NCI-H526 (cell line): Measurements from ENCODE around the gene MAGEA9B.
"Not testable (repeated sequence)": the region's sequence is repeated elsewhere in the genome, so short reads cannot be mapped to it uniquely, and the experiment has no call there.

Source experiments
- DNase-seq, 2 experiments: peaks; one replicate each; lab custom pipeline; 2025; lab: John Stamatoyannopoulos, UW

The MAGEA9B gene, protein sequence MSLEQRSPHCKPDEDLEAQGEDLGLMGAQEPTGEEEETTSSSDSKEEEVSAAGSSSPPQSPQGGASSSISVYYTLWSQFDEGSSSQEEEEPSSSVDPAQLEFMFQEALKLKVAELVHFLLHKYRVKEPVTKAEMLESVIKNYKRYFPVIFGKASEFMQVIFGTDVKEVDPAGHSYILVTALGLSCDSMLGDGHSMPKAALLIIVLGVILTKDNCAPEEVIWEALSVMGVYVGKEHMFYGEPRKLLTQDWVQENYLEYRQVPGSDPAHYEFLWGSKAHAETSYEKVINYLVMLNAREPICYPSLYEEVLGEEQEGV

DNA sequence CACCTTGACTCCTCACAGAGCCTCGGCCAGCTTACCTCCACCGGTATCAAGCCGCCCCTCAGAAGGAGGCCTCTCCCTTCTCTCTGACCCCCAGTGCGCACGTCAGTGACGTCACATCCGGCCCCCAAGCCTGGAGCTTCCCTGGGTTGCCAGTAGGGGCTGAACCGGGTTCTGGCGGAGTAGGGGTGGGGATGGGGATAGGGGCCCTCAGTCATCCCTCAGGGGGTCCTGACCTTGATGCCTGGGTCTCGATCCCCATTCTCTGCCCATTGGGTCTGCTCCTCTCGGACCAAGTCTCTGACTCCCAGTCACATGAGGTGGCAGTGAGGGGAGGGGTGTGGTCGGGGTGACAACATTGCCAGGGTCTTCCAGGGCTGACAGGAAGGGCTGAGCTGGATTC is at the start of gene MAGEA9B:
TSS of gene MAGEA9B (minus strand) at position 101 of the 400 bp plus-strand sequence. CDS start 4,280 bp downstream, outside the sequence.
- DNase-seq = not testable (repeated sequence)

DNA sequence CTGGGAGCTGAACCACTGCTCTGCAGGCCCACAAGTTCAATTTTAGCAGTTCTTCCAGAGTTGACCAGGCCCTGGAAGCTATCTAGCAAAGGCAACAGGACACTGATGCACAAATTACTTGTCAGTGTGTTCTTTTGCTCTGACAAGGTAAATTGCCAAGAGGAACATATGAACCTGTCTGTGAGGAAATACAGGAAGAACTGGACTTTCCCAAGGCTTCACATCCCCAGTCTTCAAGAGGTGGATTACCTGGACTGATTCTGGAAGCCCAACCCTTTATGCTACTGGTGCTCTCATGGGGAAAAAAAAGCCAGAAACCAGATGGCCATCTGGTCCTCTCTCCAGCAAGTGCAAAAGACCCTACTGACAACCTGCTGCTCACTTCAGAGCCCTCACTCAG is 46.3 kb upstream of the MAGEA9B start:
- no peak for DNase-seq

GRCh38 chrX:149631234-149632165 is 44.2 kb upstream of the MAGEA9B start, which contains the start of gene TMEM185A:
TSS of gene TMEM185A (minus strand) at chrX:149631792. CDS start at chrX:149631580, 212 bp downstream.
- peak; percentile 10 to 72 for DNase-seq

DNA sequence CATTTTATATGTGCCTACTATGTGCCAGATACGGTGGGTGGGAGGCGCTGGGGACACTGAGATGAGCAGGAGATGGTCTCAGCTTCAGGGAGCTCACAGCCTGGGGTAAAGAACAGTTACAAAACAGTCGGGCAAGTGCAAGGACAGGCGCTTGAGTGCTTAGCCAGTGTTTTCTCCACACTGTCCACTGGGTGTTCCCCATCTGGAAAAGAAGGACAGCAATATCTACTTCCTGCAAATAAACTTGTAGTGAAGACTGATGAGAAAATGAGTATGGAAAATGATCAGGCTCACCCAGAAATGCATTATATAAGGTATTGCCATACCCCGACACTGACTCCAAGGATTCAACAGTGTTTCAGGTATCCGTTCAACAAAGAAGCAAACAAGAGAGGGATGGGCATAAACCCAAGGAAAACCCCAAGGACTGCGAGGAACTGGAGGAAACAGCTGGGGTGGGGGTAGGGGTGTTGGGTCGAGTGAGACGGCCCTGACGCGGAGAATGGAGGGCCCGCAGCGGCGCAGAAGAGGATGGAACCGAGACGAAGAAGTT is 43.5 kb upstream of the MAGEA9B start:
- peak in 1 of 2 experiments; percentile 6 for DNase-seq

- no peak for DNase-seq
Observed at GRCh38 chrX:149629730-149630387, 42.6 kb upstream of the MAGEA9B start.

DNA sequence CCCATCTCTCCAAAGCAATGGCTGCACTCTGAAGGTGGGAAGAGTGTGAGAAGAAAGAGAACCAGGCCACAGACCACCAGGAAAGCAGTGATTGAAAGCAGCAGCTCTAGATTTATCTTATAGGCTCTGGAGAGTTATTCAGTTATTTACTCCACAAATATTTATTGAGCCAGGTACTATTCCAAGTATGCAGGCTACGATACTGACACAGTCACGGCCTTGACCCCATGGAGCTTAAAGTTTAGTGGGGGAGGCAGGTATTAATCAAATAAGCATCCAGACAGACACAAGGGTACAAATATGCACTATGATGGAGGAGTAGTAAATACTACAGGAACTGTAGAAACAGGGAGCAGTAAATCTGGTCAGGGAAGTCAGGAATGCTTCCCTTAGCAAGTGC is 41.5 kb upstream of the MAGEA9B start:
- no peak for DNase-seq

DNA sequence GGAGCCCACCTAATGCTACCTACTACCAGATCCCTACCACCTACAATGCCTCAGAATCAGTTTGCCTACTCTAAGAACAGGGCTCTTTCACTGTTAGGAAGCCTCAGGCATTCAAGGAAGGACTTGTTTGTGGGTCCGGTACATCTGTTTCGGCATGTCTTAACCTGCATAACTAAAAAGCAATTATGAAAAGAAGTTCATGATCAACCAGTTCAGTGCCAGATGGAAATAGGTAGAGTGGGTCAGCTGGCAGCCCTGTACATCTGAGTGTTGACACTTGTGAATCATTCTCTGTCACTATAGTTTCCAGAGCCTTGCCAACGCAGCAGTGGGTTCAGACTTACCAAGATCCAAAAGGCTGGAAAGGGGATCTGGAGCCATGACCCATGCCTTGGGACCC is 41.0 kb upstream of the MAGEA9B start:
- peak in 1 of 2 experiments; percentile 21 for DNase-seq

DNA sequence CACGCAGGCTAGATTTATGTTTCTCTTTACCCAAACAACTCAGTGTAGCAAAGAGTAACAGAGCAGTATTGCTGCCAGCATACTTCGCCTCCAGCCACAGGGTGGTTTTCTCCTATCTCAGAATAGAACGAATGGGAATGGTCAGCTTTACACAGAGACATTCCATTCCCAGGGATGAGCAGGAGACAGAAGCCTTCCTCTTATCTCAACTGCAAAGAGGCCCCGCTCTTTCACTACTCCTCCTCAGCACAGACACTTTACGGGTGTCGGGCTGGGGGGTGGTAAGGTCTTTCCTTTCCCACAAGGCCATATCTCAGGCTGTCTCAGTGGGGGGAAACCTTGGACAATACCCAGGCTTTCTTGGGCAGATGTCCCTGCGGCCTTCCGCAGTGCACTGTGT is 39.6 kb upstream of the MAGEA9B start:
- not testable (repeated sequence) for DNase-seq

GRCh38 chrX:149619662-149620061 is 32.4 kb upstream of the MAGEA9B start:
- DNase-seq = not testable (repeated sequence)

DNA sequence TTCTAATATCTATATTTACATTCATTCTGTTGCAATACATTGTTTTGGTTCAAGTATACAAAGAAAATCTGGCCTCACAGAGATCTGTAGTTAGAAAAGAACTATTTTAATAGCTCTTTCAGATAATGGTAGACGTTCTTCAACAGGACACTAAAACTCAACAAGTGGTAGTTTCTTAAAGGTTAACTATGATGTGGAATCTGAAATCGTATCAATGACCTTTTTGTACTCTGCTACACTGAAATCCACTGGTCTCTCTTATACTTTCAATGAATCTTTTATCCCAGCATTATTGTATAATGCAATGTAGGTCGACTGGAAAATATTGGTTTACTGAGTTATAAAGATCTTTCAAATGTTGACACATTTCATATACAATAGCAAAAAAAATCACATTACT is 31.6 kb upstream of the MAGEA9B start:
- DNase-seq = no peak

DNA sequence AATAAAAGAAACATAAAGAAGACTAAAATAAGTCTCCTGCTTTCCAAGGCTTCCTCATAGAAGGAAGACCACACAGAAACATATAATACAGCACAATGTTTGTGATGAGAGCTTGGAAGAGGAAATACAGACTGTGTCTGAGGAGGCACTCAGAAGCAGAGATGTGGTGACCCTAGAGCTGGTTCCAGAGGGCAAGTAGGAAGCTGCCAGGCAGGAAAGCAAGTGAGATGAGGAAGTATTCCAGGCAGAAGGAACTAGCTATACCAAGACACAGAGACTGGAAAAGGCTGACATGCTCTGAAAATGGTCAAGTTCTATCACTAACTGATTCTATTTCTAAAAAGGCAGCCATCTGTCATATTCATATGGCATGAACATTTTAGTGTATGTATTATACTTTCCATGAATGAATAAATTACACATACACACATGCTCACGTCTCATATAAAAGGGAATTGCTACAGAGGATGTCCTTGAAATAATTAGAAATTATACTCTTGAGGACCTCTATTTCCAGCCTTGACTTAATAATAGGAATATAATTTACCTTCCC is 24.4 kb upstream of the MAGEA9B start:
- no peak for DNase-seq

DNA sequence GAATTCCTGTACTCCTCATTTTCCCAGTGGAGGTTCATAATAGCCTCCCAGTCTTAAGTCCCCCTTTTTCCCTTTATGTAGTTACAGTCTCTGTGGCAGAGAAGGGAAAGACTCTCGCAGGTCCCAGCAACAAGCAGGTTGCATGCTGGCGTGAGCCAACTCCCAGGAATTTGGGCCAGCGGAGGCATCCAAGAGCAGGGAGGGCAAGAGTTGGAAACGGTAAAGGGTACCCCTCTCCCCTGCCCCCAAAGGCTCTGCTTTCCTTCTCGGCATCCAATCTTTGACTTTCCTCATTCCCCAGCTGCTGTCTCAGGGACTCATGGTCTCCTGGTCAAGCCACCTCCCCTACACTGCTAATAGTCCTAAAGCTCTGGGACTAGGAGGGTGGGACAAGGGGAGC is 23.3 kb upstream of the MAGEA9B start:
- DNase-seq = no peak

GRCh38 chrX:149607699-149608098 is 20.4 kb upstream of the MAGEA9B start:
- no peak for DNase-seq

DNA sequence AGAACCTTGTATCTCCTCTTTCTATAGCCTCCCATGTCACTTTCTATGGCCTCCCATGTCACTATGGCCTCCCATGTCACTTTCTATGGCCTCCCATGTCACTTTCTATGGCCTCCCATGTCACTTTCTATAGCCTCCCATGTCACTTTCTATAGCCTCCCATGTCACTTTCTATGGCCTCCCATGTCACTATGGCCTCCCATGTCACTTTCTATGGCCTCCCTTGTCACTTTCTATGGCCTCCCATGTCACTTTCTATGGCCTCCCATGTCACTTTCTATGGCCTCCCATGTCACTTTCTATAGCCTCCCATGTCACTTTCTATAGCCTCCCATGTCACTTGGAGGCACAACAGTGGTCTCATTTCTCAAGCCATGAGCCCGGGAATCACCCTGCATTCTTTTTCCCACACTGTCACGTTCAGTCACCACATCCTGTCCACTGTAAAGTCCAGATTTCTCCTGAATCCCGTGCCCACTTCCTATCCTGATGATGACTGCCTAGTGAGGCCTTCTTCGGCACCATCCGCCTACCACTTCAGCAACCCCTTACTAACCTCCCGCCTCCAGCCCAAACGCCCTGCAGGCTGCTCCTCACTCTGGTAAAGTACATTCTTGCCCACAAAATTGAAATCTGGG is 18.1 kb upstream of the MAGEA9B start:
- DNase-seq = not testable (repeated sequence)

DNA sequence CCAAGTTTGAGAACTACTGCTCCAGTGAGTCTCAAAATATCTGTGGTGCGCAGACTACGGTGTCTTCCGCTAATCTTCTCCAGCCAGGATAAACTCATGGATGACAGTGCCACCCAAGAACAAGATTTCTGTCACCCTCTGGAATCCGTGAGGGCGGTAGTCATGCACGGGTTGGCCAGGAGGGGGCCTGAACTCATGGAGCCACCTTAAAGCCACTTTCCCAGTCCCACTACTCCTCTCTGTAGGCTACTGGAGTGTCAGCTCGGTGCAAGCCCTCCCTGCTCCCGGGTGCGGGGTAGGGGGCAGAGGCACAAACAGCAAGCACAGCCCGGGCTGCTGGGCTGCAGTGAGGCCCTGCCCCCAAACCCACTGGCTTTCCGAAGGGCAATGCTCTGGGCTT is 11.3 kb upstream of the MAGEA9B start:
- DNase-seq = not testable (repeated sequence)

- not testable (repeated sequence) for DNase-seq
Observed at GRCh38 chrX:149595943-149596342, 8.7 kb upstream of the MAGEA9B start.

DNA sequence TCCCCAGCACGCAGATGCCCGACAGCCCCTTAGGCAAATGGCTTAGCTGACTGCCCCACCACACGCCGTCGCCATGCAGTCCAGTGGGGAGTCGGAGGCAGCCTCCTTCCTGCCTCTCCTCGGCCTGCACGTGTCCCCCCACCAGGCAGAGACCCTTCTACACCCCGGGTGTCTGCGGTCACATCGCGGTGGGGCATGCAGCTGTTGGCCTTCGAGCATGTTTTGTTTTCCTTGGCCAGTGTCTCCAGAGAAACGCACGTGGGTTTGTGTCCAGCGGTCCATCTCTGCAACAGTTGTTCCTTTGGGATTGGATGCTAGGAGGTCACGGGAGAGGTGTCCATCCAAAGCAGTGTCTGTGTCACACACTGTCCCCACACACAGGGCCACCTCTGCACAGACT is 8.0 kb upstream of the MAGEA9B start, which contains the start of gene HSFX2:
TSS of gene HSFX2 (minus strand) at position 101 of the 400 bp plus-strand sequence. CDS start 614 bp downstream, outside the sequence.
- not testable (repeated sequence) for DNase-seq

GRCh38 chrX:149590993-149591392 is 3.7 kb upstream of the MAGEA9B start:
- not testable (repeated sequence) for DNase-seq

DNA sequence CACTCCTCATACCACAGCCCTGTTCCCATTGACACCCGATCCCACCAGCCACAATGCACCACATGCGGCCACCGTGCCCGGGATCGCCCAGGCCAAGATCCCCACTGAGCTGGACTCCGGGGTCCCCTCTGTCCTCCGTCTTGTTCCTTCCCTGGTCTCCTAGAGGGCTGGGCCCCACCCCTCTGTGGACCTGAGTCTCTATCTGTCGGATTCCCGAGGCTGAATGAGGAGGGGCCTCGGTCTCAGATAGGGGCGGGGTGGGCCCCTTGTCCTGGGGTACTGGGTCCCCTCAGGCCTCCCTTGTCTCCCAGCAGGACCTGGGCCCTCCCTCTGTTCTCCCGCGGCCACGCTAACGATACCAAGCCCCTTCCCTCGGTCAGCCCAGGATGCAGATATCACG is 1.6 kb downstream of the MAGEA9B start:
- not testable (repeated sequence) for DNase-seq

- DNase-seq = not testable (repeated sequence)
Observed at GRCh38 chrX:149573456-149573855, 13.8 kb downstream of the MAGEA9B start.

GRCh38 chrX:149572743-149573142 is 14.5 kb downstream of the MAGEA9B start:
- no peak for DNase-seq
